Activated CD8-positive, alpha-beta memory T cell treated with anti-CD3 and anti-CD28 coated beads for 24 hours (primary cell): ENCODE data around the gene HEXIM2.

ENCODE experiments used
- DNase-seq: peaks from one replicate; pipeline ENCODE4 v3.0.0-alpha.2; 2020

Gene HEXIM2

DNA sequence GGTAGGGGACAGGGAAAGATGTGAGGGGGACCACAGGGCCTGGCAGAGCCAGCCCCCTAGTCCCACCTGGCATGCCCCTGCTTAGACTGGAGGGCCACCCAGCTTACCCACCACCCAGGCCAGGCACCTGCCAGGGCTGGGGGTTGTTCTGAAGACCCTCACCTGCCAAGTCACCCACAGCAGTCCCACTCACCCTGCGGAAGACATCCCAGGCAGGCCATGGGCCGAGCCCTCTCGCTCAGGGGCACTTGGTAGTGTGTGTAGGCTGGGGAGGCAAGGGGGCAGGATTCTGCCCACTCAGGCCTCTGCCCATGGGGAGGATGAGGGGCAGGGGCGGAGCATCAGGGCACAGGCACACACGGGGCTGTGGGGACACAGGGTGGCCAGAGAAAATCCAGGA lies 33.3 kb upstream of the HEXIM2 start:
- DNase-seq = no peak

DNA sequence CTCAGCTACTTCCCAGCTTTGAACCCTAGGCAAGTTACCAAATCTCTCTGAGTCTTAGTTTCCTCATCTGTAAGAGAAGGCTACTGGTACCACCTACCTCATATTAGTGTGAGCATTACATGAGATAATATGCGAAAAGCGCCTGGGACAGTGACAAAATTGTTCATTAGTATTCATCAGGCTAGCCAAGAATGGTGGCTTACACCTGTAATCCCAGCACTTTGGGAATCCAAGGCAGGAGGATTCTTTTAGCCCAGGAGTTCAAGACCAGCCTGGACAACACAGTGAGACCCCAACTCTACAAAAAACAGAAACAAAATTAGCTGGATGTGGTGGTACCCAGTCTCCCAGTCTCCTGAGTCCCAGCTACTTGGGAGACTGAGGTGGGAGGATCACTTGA lies 32.7 kb upstream of the HEXIM2 start:
- DNase-seq = no peak

DNA sequence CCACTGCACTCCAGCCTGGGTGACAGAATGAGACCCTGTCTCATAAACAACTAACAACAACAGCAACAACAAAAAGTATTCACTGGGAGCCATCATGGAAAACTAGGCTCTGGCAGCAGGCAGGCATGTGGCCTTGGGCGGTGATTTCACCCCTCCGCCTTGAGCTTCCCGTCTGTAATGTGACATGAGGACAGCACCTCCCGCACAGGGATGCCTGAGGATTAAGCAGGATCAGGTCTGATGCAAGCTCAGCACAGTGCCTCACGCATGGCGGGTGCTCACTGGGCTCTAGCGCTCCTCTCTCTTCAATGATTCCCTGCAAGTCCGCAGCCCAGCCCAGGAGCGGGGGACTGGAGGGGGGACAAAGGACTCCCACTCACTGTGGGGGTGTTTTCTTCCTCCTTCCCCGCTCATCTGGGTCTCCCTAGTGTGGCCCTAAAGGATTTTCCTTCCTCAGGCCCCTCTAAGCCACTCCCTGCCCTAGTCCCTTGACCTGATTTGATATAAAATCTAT lies 32.2 kb upstream of the HEXIM2 start:
- no peak for DNase-seq

DNA sequence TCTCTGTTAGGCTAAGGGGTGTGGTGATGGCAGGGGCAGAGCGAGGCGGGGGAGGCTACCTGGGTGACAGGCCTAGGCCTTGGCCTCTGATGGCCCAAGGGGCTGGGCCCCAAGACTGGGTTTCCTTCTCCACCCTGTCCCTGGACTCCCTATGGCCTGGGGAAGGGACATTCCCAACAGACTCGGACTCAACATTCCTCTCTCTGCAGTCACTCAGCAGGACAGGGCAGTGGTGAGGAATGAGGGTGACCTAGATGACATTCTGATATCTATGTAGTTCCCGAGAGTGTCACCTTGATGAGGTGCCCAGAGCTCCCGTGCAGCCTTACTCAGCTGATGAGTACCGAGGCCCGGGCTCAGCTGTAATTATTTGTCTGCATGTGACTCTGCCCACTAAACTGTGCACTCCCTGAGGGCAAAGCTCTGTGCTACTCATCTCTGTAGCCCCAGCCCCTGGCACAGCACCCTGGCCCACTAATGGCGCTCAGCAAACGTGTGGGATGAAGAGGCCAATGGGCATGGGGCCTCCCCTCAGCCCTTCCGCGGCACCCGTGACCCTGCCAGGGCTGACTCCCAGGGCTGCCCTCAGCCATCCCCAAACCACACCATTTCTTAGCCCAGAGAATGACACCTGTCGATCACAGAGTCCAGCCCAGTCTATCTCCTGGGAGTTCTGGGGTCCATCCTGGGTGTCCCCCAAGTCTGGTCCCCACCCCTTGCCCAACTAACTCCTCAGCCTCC lies 31.6 kb upstream of the HEXIM2 start:
- DNase-seq = no peak

DNA sequence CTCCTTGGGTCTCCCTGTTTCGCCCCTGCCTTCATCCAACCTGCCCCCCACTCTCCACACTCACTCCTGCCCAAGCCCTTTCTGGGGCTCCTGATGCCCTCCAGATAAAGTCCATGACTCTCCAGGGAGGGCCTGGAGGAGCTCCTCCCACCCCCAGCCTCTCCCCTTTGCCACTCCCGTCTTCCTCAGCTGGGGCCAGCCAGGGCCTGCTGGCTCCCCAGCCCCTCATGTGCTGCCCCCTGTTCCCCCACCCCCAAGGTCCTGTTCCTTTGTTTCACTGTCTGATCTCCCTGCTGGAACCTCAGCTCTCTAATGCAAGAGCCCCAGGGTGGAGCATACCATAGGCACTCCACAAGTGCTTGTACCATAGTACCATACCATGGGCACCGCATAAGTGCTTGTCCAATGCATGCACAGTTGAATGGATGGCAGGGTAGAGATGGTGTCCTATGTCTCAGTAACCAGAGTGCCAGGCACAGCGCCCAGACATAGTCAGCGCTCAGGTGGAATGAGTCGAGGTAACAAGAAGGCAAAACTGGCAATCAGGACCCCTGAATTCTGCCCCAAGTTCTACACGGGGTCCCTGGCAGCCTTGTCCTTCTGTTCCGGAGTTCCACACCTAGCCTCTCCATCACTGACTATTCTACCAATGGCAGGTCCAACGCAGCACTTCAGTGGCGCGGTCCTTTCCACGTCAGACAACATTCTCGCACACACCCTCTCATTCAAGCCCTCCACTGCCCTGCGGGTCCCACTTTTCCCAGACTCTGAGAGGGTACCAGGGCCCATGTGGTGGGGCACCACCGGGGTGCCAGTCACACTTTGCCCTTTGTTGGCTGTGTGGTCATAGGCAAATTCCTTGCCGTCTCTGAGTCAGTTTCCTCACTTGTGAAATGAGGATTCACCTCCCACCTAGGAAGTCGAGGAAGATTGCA lies 30.7 kb upstream of the HEXIM2 start:
- no peak for DNase-seq

DNA sequence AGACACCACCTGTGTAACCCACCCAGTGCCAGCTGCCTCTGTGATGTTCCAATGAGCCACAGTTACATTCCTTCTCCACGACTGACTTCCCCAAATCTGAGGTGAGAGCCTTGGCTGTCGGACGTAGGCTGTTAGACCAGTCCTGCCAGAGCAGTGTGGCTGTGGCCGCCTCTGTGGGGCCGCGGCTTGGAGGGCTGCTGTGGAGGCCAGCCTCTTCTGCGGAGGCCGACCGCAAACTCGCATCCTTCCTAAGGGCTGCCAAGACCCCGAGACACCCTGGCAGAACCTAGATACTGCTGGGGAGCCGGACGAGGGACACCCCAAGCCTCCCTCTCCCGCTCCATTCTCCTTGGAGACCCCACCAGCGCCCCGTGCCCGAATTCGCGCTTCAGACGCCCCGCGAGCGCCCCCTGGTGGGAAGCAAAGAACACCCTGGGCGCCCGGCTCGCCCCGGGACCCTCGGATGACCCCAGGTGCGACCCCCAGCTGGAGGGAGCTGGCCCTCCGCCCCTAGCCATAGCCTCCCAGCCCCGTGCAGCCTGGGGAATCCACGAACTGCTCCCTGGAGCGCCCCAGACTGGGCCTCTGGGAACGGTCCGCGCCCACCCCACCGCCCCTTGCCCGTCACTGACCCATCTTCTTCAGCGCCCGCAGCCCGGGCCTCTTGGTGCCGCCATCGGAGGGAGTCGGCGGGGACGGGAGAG lies 29.9 kb upstream of the HEXIM2 start:
- DNase-seq = peak; percentile 84

DNA sequence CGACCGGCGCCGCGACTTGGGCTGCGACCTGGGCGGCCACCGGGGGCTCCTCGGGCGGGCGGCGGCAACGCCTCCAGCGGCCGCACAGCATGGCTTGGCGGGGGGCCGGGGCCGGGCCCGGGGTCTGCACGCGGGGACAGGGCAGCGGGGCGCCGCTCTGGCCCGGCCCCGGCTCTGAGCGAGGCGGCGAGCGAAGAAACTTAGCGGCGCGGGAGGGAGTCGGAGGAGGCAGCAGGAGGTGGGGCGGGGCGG lies 29.4 kb upstream of the HEXIM2 start, which contains the start of gene PLCD3:
TSS of gene PLCD3 (minus strand) at position 196 of the 252 bp plus-strand sequence. CDS start at position 91, 105 bp downstream.
- DNase-seq = no peak

DNA sequence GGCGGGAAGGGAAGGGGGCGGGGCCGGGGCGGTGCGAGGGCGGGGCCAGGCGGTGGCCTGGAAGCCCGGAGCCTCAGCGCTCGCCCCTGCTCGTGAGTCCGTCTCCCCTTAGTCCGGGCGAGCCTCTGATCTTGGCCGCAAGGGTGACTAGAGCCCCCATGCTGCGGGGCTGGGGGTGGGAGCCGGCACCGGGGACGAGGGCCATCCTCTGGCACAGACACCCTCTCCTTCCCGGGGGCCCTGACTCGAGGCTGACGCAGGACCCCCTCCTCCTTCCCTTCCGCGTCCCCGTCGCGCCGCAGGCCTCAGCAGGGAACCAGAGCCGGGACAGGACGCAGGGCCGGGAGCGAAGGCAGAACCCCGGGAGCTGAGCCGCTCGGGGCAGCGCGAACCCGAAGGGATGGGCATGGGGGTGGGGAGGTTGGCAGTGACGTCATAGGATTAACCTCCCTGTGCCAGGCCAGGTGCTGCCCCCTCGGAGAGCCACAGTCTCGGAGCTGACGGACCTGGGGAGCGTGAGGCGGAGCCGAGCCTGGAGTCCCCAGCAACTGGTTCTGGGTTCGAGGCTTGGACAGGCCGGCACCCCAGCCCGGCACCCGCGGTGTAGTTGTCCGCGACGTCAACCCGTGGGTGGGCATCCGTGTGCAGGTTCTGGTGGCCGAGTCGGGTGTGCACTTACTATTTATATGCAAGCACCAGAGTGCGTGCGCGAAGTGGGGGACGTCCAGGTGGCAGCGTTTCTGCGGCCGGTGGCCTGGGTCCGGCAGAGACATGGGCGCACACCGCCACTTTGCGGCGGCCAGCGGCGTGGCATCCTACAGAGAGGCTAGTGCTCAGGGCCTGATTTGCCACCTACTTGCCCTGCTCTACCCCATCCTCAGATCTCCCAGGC lies 28.9 kb upstream of the HEXIM2 start:
- DNase-seq = peak; percentile 92

DNA sequence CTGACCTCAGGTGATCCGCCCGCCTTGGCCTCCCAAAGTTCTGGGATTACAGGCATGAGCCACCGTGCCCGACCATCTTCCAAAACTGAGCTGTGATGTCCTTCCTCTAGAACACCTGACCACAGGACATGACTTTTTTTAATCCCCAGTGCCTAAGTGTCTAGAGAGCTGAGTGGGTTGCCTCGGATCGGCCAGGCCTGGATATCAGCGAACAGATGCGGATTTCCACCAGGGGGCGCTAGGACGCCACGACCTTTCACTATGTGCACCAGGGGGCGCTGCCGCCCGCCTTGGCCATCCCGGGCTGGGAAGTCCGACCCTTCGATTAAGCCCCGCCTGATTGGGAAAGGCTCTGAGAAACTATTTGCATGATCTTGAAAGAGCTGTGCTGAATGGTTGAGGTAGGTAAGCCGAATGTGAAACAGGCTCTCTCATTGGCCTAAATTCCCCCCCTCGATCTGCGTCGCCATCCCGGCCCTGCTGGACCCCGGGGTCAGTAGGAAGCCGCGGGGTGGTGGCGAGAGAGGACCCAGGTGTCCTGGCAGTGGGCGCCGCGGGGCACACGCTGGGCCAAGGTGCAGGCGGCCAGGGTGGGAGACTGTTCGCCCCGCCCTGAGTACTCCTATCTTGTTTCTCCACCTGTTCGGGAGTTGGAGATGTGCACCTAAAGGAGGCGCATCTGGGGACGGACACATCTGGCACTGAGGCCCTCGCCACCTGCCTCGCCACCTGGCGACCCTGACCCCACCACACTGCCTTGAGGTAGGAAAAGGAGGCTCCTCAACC lies 26.3 kb upstream of the HEXIM2 start, which contains the start of gene ACBD4:
TSS of gene ACBD4 (plus strand) at position 496 of the 786 bp plus-strand sequence. CDS start 458 bp downstream, outside the sequence.
- peak; percentile 100 for DNase-seq

DNA sequence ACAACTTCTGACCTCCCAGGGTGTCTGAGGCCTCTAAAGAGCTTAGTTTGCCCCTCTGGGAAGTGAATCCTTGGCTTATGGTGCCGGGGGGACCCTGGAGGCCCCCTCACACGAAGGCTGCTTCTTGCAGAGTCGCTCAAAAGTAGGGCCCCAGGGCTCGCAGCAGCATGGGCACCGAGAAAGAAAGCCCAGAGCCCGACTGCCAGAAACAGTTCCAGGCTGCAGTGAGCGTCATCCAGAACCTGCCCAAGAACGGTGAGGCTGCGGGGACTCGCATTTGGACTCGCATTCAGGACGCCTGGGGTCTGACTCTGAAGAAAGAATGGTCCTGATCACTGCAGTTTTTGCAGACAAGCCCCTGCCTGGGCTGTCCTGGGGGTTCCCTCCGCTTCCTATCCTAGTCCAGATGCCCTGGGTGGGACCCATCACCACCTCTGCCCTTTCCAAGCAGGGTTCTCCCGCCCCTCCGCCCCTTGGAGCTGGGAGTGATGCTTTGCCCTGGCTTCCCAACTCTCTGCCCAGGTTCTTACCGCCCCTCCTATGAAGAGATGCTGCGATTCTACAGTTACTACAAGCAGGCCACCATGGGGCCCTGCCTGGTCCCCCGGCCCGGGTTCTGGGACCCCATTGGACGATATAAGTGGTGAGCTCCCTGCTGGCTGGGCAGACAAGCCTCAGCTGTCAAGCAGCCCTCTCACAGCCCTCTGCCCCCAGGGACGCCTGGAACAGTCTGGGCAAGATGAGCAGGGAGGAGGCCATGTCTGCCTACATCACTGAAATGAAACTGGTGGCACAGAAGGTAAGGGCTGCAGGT lies 25.5 kb upstream of the HEXIM2 start:
- no peak for DNase-seq

DNA sequence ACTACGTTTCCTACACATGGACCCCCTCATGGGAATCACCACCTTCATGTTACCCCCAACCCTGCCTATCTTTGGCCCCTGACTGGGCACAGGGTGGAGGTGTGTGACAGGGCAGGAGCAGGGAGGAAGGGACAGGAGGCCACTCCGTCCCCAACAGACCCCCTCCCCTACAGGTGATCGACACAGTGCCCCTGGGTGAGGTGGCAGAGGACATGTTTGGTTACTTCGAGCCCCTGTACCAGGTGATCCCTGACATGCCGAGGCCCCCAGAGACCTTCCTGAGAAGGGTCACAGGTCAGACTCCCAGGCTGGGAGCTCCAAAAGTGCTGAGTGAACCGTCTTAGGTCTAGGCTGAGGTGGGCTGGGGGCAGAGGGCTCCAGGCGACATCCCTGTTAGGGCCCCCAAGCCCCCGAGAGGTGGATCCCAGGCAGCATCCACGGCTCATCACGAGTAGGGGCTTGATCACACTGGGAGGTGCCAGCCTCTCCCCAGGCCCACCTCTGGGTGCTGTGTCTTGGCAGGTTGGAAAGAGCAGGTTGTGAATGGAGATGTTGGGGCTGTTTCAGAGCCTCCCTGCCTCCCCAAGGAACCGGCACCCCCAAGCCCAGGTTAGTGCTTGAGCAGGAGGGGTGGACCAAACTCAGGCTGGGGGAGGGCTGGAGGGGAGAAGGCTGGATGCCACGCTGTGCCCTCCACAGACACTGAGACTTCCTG lies 24.7 kb upstream of the HEXIM2 start:
- DNase-seq = no peak

DNA sequence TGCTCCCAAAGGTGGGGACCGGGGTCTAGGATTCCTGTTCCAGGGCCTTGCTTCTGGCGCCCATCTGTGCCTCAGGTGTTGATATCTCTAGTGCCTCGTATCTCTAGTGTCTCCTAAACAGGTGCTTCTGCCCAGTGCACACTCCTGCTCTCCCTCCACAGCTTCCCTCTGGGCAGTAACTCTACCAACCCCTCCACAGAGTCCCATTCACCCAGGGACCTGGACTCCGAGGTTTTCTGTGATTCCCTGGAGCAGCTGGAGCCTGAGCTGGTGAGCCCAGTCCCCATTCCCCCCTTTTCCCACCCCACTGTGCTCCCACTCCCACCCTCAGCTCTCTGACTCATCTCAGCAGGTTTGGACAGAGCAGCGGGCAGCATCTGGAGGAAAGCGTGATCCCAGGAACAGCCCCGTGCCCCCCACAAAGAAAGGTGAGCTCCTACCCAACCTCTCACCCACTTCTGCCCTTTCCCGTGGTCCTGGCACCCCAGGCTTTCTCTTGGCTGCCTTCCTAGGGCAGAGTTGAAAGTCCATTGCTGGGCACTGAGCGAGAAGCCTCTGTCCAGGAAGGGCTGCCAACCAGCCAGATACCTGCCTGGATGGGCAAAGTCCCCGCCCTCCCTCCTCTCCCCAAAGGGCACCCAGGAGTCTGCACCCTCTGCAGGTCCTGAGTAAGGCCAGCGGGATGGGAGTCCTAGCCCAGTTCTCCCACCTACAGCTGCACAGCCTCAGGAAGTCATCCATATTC lies 23.9 kb upstream of the HEXIM2 start:
- no peak for DNase-seq

DNA sequence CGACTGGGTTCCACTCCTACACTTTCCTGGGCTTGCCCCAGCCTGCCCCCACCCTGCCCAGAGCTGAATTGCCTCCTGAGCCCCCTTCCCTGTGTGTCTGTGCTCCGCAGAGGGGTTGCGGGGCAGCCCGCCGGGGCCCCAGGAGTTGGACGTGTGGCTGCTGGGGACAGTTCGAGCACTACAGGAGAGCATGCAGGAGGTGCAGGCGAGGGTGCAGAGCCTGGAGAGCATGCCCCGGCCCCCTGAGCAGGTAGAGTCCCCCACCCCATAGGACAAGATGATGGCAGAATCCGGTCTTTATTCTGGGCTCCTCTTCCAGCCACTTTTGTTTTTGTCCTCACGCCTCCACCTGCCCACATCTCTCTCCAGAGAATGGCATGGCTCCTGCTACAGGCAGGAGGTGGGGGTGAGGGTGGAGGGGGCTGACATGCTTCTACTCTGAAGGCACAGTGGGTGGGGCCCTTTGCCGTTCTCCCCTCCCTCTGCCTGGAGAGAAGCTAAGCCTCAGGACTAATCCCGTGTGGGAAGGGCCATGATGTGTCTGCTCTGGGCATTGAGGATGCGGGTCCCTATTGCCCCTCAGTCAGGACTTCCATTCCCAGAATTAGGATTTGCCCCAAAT lies 22.7 kb upstream of the HEXIM2 start:
- no peak for DNase-seq

DNA sequence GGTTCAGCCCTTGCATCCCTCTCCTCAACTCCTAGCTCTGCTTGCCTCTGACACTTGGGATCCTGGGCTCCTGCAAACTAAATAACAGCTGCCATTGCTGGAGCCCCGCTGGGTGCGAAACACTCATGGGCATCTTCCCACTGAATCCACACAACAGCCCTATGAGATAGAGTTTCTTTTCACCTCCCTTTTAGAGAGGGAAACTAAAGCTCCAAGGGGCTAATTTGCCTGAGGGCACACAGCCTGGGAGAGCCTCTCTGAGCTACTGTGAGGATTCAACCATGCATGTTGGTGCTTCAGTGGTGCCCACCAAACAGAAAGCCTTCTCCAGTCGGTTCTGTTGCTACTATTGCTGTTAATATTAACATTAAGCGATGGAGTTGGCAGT lies 22.1 kb upstream of the HEXIM2 start:
- no peak for DNase-seq

DNA sequence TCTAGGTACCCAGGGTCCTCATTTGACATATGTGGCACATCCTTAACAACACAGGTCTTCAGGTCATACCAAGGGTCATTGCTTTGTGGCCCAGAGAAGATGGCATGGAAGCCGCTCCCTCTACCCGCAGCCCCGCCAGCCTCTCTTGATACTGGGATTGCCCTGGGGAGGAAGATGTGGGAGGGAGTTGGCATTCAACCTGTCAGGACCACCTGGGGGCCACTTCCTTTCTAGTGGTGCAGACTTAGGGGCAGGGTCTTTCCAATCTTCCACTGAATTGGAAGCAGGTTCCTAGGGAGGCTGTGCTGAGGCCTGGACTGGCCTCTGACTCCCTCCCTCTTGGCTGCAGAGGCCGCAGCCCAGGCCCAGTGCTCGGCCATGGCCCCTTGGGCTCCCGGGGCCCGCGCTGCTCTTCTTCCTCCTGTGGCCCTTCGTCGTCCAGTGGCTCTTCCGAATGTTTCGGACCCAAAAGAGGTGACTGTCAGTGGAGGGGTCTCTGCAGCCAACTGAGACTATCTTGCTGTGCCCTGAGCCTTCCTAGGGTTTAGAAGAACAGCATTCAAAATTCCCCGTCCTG lies 18.5 kb upstream of the HEXIM2 start:
- DNase-seq = no peak

DNA sequence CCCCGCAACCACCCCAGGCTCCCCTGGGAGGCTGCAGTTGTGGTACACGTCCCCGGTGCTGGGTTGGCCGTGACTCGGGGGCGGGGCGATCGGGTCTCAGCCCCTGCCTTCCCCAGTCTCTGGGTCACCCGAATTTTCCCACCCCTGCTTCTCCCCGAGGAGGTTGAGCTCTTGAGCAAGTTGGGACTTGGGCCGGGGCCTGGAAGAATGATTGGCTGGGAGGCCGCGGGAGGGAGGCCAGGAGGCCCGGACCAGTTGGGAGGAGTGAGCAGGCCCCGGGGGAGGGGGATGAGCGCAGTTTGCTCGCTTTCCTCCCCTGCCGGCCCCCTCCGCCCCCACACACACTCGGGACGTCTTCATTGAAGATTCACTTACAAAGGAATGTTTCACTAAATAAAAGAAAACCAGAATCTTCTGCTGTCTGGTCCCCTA lies 17.9 kb upstream of the HEXIM2 start:
- peak; percentile 80 for DNase-seq

DNA sequence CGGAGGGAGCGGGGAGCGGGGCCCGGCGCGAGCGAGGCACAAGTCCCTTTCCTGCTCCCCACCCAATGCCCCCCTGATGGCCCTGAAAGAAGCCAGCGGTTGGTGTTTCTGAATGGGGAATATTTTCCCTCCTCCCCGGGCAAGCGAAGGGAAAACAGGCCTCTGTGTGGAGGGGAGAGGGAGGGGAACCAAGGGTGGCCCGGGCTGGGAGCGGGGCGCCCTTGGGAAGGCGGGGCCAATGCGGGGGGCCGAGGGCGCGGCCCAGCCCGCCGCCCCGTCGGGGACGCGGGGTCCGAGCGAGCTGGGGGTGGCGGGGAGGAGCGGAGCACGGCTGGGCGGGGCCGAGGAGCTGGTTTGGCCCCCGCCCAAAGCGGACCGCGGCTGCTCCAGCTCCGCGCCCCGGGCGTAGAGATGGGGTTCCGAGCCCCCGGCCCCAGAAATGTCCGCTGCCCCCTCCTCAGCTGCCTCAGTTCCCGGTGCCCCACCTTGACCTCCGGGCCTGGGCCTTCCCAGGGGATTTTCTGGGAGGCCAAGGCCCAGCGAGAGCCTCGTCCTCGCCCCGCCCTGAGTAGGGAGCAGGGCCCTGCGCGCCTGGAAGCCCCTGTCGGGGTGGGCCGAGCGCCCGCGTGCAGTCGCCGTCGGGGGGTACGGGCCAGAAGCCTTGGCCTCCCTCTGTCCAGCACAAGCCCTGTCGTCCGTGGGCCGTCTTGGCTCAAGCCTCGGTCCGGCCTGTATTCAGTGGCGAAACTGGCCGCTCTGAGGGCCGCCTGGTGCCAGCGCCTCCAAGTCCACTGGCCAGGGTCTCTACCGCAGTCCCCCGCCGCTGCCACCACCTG lies 17.3 kb upstream of the HEXIM2 start:
- peak; percentile 71 for DNase-seq
